Central memory CD8-positive, alpha-beta T cell (primary cell): ENCODE results near the gene KIT.

Source experiments
- ATAC-seq: fragments of 150-1000 bp; cut with Tn5 transposase; replicated peaks from 2 replicates; pipeline ENCODE4 v1.10.0; 2022; ENCODE audit warnings: mild to moderate bottlenecking, moderate FRiP score, moderate number of reproducible peaks; ENCODE audit not compliant: poor library complexity, severe bottlenecking; ENCODE audit errors: extremely low read depth
- DNase-seq, 2 donors: peaks; one replicate each; pipeline ENCODE4 v3.0.0; 2021; ENCODE audit warnings: low spot score in 2 of 2
- H3K27ac Mint-ChIP-seq: one replicate; pipeline ENCODE4 v1.8.0; 2022; ENCODE audit warnings: low read depth, mild to moderate bottlenecking, moderate library complexity, mixed read lengths
- H3K27me3 Mint-ChIP-seq: one replicate; pipeline ENCODE4 v1.8.0; 2022; ENCODE audit warnings: mixed read lengths
- H3K36me3 Mint-ChIP-seq: one replicate; pipeline ENCODE4 v1.8.0; 2022; ENCODE audit warnings: mild to moderate bottlenecking, moderate library complexity, mixed read lengths; ENCODE audit not compliant: insufficient read depth
- H3K4me1 Mint-ChIP-seq: one replicate; pipeline ENCODE4 v1.8.0; 2022; ENCODE audit warnings: mixed read lengths
- H3K4me3 Mint-ChIP-seq: one replicate; pipeline ENCODE4 v1.8.0; 2022; ENCODE audit warnings: mild to moderate bottlenecking, moderate library complexity, mixed read lengths
- H3K9me3 Mint-ChIP-seq: one replicate; pipeline ENCODE4 v1.8.0; 2022; ENCODE audit warnings: mixed read lengths

KIT gene

DNA sequence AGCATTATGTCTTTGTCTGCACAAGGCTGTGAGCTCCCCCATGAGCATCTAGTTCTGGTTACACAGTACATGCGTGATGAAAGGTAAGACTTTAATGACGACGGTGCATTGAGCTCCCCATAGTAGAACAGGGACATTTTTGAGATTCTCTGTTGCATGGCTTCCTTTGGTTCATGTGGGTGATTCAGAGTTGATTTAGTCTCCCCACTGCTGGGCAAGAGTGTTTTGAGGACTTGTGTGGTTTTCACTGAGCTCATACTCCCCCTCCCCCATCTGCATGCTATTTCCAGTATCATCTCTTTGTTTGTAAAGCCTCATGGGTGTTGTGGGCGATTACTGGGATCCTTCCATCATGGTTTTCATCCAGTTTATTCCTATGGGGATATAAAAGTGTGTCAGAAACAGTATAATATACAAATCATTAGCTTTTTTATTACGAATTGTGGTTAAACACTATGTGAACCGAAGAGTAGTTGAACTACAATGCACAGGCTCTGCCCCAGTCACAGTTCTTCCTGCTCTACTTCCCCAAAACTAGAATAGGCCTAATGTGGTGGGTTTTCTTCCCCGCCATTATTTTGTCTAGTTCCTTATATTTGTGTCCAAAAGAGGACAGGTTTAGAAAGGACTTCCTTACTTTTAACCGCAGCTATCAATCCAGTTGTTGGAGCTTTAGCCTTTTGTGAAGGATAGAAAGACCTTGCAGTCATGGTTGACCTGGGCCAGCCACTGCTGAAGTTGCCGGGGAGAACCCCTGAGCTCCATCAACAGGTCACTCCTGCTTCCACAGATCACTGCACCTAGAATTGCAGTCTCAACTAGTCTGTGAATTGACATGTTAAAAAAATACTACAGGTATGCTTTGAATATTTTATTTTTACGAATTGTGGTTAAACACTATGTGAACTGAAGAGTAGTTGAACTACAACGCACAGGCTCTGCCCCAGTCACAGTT, 30.4 kb downstream of the KIT start:
- no peaks in the 10 kb centered on the region for H3K36me3 Mint-ChIP-seq
- no peaks in the 10 kb centered on the region for H3K9me3 Mint-ChIP-seq
- peaks cover 11% of the 10 kb centered on the region for H3K4me1 Mint-ChIP-seq
- peak; percentile 30 for ATAC-seq
- no peak for DNase-seq
- no peak overlapping the region for H3K27ac Mint-ChIP-seq
- H3K4me3 Mint-ChIP-seq = no peak overlapping the region
- H3K27me3 Mint-ChIP-seq = no peaks in the 10 kb centered on the region

DNA sequence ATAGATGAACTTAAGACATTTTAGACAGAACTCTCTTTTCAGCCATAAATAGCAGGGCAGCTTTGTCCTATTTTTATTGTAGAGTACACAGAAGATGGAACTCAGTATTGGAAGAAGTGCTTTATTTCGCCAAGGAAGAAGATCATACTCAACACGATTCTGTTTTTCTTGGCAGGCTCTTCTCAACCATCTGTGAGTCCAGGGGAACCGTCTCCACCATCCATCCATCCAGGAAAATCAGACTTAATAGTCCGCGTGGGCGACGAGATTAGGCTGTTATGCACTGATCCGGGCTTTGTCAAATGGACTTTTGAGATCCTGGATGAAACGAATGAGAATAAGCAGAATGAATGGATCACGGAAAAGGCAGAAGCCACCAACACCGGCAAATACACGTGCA, 37.6 kb downstream of the KIT start:
- no peaks in the 10 kb centered on the region for H3K4me1 Mint-ChIP-seq
- ATAC-seq (no peak), DNase-seq (no peak)
- H3K27me3 Mint-ChIP-seq = no peaks in the 10 kb centered on the region
- no peak overlapping the region for H3K27ac Mint-ChIP-seq
- no peak overlapping the region for H3K4me3 Mint-ChIP-seq
- H3K36me3 Mint-ChIP-seq = no peaks in the 10 kb centered on the region
- H3K9me3 Mint-ChIP-seq = peaks cover 6% of the 10 kb centered on the region

DNA sequence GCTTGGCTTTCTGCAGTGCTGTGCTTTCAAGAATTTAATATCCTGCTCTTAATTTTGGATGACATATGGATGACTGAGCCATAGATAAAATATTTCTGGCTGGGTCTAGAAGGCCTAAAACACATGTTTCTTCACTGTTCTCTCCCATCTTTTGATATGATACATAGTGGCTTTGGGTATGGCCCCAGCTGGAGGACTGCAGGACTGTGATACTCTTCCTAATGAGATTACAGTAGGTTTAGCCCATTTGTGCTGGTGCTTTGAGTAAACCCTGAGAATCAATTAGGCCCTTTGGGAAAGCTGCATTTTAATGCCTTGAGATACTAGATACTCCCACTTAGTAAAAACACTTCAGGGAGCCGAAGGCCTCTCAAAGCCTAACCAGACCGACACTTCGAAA, 38.0 kb downstream of the KIT start:
- ATAC-seq = no peak
- no peak overlapping the region for H3K4me3 Mint-ChIP-seq
- no peaks in the 10 kb centered on the region for H3K4me1 Mint-ChIP-seq
- H3K27ac Mint-ChIP-seq = no peak overlapping the region
- peaks cover 10% of the 10 kb centered on the region for H3K9me3 Mint-ChIP-seq
- DNase-seq = no peak
- no peaks in the 10 kb centered on the region for H3K36me3 Mint-ChIP-seq
- H3K27me3 Mint-ChIP-seq = no peaks in the 10 kb centered on the region

DNA sequence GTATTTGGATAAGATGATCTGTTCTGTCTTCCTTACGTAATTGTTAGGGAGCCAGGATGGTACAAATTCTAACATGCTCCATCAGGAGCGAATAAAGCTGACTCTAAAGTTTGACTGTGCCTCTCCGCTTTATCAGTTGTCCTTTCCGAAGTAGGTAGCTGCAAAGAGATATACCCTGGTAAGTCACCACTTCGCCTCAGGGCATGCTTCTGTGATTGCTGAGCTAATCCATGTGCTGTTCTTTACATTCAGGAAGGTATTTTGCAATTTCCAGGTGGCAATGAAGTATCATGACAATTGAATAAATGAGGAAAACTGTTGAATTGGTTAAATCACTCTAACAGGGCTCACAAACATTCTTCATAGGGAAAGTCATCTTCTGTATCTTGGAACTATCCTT, 38.9 kb downstream of the KIT start:
- Mint-ChIP-seq H3K27me3 (no peaks in the 10 kb centered on the region), H3K4me1 (no peaks in the 10 kb centered on the region)
- no peak for DNase-seq

DNA sequence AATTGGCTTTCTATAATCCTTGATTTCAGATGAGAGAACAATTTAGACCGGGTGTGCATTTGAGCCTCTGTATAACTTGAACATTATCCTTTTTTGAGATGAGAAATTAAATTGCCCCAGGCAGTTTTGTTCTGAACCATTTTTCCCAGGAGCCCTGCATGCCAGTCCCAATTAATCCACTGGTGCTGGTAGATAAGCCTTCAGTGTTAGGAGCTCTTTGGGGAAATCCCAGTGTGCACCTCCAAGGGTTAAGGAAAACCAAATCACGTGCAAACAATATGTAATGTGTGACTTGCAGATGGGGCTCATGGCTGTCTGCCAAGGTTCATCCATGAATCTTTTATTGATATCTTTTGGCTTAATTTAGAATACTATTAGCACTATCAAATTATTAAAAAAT, 43.2 kb downstream of the KIT start:
- Mint-ChIP-seq H3K36me3 (no peaks in the 10 kb centered on the region), H3K4me3 (no peak overlapping the region), H3K27me3 (no peaks in the 10 kb centered on the region), H3K27ac (no peak overlapping the region), H3K4me1 (no peaks in the 10 kb centered on the region), H3K9me3 (peaks cover 5% of the 10 kb centered on the region)
- DNase-seq (no peak), ATAC-seq (no peak)

More for the DNA sequence above, 38.9 kb downstream of the KIT start:
- no peak for ATAC-seq
- H3K4me3 Mint-ChIP-seq = no peak overlapping the region
- H3K27ac Mint-ChIP-seq = no peak overlapping the region
- H3K9me3 Mint-ChIP-seq = peaks cover 11% of the 10 kb centered on the region
- H3K36me3 Mint-ChIP-seq = no peaks in the 10 kb centered on the region

DNA sequence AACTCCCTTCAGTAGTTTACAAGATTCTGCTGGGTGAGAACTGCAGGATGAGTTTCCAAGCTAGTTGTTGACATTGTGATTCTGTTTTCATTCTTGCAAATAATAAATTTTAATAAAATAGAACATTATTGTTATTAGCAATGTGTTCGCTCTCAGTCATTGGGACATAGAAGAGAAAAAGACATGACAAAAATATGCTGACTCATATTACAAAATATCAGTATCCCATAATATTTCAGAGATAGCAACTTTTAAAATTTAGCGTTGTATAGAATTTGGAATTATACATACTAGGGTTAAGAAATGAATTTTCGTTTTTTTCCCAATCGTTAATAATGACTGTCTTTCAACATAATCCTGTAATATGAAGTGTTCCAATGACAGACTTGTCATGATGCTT, 45.4 kb downstream of the KIT start:
- Mint-ChIP-seq H3K36me3 (no peaks in the 10 kb centered on the region), H3K27me3 (peaks cover 8% of the 10 kb centered on the region), H3K9me3 (peaks cover 12% of the 10 kb centered on the region), H3K4me3 (no peak overlapping the region), H3K4me1 (peaks cover 6% of the 10 kb centered on the region), H3K27ac (no peak overlapping the region)
- DNase-seq = no peak
- no peak for ATAC-seq

DNA sequence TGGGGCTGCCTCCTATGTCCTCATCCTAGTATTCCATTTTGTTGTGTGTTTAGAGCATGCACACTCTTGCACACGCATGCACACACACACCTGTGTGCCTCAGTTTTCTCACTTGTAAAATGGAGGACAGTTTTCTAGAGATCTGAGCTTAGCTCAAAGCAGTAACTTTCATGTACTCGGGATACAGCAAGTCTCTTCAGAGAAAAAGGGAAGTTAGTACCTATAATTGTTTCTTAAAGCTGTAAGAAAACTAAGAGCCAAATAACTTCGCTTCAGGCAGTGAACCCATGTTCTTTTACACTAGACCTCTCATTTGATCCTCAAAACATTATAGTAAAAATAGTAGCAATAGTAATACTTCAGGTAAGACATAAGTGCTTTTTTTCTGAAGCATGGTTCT, 49.6 kb downstream of the KIT start:
- Mint-ChIP-seq H3K9me3 (peaks cover 17% of the 10 kb centered on the region), H3K27me3 (peaks cover 17% of the 10 kb centered on the region), H3K36me3 (no peaks in the 10 kb centered on the region), H3K4me1 (peaks cover 8% of the 10 kb centered on the region), H3K4me3 (no peak overlapping the region), H3K27ac (no peak overlapping the region)
- DNase-seq (no peak), ATAC-seq (no peak)

DNA sequence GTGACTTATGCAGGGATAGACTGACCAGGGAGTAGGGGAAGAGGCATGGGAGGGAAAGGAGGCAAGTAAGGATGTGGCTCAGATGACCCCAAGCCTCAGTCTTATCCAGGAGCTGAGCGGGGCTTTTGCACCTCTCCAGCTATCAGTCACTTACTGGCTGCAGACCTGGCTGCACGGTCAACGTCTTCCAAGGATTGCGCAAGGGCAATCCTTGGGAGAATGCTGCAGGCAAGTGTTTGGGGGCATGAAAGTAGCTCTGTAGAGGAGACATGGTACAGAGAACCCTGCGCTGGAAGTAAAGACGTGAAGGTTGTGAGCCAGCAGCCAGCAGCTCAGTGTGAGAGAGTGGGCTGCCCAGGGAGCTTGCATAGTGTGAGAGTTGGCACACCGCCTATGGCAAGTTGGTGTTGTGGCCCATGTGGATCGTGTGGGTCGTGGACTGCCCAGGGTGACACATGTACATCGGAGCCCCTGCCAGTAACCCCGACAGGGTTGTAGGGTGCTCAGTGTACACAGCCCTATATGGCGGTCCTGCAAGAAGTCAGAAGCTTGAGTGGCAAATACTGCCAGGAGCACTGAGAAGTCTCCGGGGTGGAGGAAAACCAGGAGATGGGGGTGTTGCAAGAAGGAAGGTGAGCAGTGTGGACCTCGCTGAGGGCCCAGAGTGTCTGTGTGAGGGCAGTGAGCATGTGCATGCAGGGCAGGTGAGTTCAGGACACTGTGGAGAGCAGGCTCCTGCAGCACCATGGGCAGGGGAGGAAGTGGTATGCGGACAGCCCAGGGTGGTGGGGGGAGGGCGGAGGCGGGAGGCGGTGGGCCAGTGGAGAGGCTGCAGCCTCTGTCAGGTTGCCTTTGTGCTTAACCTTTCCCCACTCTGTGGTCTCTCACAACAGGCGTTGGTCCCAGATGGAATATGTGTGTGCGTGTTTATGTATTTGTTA, 50.9 kb downstream of the KIT start:
- peaks cover 8% of the 10 kb centered on the region for H3K4me1 Mint-ChIP-seq
- peak; percentile 50 for ATAC-seq
- DNase-seq = no peak
- no peak overlapping the region for H3K4me3 Mint-ChIP-seq
- peaks cover 17% of the 10 kb centered on the region for H3K27me3 Mint-ChIP-seq
- no peaks in the 10 kb centered on the region for H3K36me3 Mint-ChIP-seq
- no peak overlapping the region for H3K27ac Mint-ChIP-seq
- peaks cover 17% of the 10 kb centered on the region for H3K9me3 Mint-ChIP-seq

DNA sequence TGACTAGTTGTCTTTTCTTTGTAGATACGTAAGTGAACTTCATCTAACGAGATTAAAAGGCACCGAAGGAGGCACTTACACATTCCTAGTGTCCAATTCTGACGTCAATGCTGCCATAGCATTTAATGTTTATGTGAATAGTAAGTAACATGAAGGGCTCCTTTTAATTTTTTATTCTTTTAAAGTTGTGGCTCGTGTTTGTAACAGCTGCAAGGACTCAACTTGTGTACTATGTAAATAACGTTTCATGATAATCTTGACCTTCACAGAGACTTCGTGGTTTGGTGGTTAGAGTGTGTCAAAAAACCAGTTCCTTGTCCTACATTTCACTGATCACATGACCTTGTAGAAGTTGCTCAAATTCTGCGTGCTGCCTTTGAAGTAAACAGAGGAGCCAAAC, 51.6 kb downstream of the KIT start:
- Mint-ChIP-seq H3K36me3 (no peaks in the 10 kb centered on the region), H3K4me3 (no peak overlapping the region), H3K27me3 (peaks cover 17% of the 10 kb centered on the region), H3K4me1 (peaks cover 8% of the 10 kb centered on the region), H3K9me3 (peaks cover 17% of the 10 kb centered on the region), H3K27ac (no peak overlapping the region)
- no peak for DNase-seq
- ATAC-seq = no peak

DNA sequence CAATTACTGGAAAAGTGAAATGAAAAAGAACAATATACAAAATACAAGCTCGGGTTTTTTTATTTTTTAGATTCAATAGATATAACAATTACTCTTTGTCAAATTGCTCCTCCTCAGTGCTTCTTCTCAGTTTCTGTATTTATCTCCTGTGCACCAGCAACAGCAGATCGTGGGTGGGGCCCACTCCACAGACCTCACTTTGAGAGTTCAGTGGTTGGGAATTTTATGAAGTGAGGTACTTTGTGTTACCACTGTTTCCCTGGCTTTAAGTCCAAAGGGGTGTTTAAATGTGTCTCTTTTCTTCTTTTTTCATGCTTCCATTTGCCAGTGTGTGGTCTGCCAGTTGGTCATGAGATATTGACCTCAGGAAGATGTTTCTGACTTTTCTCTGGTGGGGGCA, 54.4 kb downstream of the KIT start:
- Mint-ChIP-seq H3K27ac (no peak overlapping the region), H3K4me3 (no peak overlapping the region), H3K4me1 (peaks cover 8% of the 10 kb centered on the region), H3K9me3 (peaks cover 17% of the 10 kb centered on the region), H3K27me3 (peaks cover 17% of the 10 kb centered on the region), H3K36me3 (no peaks in the 10 kb centered on the region)
- DNase-seq = no peak
- no peak for ATAC-seq

DNA sequence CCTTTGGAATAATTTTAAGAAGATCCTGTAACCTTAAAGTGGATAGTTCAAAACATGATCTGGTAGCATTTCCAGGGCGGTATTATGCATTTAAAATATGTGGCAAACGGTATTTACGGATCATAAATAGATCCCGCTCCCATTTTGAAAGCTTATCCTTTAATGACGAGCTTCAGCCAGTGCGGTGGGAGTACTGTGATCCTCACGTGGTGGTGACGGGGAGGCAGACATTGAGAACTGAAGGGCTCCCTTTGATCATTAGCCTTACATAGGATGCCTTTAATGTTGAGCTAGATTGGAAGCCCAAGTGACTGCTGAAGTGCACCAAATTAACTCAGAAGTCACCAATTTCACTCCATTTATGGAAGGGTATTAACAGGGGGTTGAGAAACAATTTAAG, 56.9 kb downstream of the KIT start:
- Mint-ChIP-seq H3K4me3 (no peak overlapping the region), H3K4me1 (no peaks in the 10 kb centered on the region), H3K27ac (no peak overlapping the region), H3K9me3 (peaks cover 4% of the 10 kb centered on the region), H3K27me3 (no peaks in the 10 kb centered on the region), H3K36me3 (no peaks in the 10 kb centered on the region)
- DNase-seq (no peak), ATAC-seq (no peak)

DNA sequence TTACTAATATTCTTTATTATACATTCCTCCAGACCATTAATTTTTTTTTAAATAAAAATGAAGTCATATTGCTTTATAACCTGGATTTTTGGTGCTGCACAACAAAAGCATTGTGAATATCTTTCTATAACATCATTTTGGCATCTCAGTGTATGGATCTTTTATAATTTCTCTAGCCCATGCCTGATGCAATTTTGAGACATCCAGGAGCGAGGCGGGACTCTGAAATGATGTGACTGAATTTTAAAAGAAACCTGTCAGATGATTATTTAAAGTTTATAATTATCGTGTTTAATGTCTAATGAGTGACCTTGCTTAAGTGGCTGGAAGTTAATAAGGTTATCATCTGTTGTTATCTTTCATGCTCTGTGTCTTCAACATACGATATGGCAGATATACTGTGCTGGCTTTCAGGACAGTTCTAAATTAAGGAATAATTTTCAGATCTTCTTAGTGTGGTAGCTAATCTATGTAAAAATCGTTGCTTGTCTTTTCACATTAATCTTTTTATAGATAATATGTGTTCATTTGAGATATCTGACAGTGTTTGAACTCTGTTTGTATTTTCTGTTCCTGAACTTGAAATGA, 58.8 kb downstream of the KIT start:
- H3K27ac Mint-ChIP-seq = no peak overlapping the region
- no peaks in the 10 kb centered on the region for H3K36me3 Mint-ChIP-seq
- no peaks in the 10 kb centered on the region for H3K27me3 Mint-ChIP-seq
- H3K9me3 Mint-ChIP-seq = peaks cover 4% of the 10 kb centered on the region
- ATAC-seq = no peak
- H3K4me3 Mint-ChIP-seq = no peak overlapping the region
- no peak for DNase-seq
- no peaks in the 10 kb centered on the region for H3K4me1 Mint-ChIP-seq
